Measurements from ENCODE around the gene ERH. TPM values are rescaled to one million over a fixed set of nuclear protein-coding genes. Genes with fewer than 3 reads are reported as not detected.

Gene ERH
- total RNA-seq = 141 and 190 TPM in 2 replicates

DNA sequence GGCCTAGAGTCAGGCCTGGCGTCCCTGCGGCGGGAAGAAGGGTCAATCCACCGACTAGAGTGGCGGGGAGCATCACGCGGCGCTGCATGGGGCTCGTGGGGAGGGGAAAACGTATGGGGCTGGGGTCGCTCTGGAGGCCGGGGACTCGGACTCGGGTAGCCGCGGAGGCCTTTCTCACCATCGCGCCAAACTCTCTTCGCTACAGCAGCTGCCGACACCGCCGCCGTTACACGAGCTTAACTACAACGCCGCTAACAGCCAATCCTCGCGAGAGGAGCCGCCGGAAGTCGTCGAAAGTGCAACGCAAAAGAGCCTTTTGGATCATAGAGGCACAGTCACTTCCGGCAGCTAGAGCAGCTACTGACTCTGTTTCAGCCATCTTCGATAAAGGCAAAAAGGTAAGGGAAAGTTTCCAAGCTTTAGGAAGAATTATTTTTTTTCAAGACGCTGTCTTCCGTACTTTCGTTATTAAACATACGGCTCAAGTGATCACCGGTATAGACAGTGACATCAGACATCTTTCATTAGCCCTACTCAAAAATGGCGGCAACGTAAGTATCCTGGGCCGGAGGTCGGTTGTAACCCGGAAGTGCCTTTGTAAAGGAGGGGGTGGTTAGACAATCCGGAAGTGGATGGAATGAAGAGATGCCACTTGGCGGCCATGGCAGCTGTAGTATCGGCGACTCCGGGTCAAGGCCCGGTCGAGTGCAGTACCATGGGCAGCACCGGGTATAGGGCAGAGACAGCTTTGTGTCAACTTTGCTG is at the start of gene ERH, which contains the start of gene SLC39A9:
TSS of gene ERH (minus strand) at position 247 of the 765 bp plus-strand sequence. CDS start at position 181, 66 bp downstream.
TSS of gene SLC39A9 (plus strand) at position 640 of the 765 bp plus-strand sequence. CDS start 678 bp downstream, outside the sequence.

Other genes with a start within 250 kb of the ERH start
- 17.0 TPM in 2 replicates for gene DCAF5, start 245.2 kb downstream of the ERH start, total RNA-seq
- gene EXD2, start 206.8 kb downstream of the ERH start, total RNA-seq = 22.3 and 25.9 TPM in 2 replicates
- gene GALNT16, start 138.1 kb downstream of the ERH start, total RNA-seq = not detected in 2 replicates
- gene SLC39A9, start 393 bp upstream of the ERH start, total RNA-seq = 88.2 and 89.7 TPM in 2 replicates
- gene PLEKHD1, start 86.4 kb upstream of the ERH start, total RNA-seq = not detected in 2 replicates
- gene CCDC177, start 176.6 kb upstream of the ERH start, total RNA-seq = not detected in 2 replicates
- 8.3 and 8.4 TPM in 2 replicates for gene SUSD6, start 213.3 kb upstream of the ERH start, total RNA-seq